ENCODE data around the gene POP4. TPM values are rescaled to one million over a fixed set of nuclear protein-coding genes. Genes with fewer than 3 reads are reported as not detected.

The POP4 gene
- total and polyA plus RNA-seq, 2 of the 8 experiments (the other 6 are each of a cell fraction or from before 2014, with no cell fraction given): 29.1 to 41.5 TPM

- TF ChIP-seq EP300 (IDR thresholded peaks at IDR 0.05; ENCODE audit: borderline replicate concordance in 1 of 2, low read depth in 2 of 2, low read length in 2 of 2) (no peak), SIN3A (conservative IDR thresholded peaks at IDR 0.05 in 1 of 2, IDR thresholded peaks at IDR 0.05 in 1 of 2; ENCODE audit: low read depth in 1 of 2, low read length in 2 of 2) (peak in 1 of 2 experiments; percentile 50; a peak in 1 of 4 replicates), RBBP5 (IDR thresholded peaks at IDR 0.05; ENCODE audit: borderline replicate concordance, low read depth, low read length) (0 out of 2 replicates have a peak, but pooled peaks have one; percentile 26), E2F6 (IDR thresholded peaks at IDR 0.05) (peak; percentile 62; the same call in 1 of the 2 replicates)
Observed at GRCh38 chr19:29665826-29666577, 59.9 kb downstream of the POP4 start (continued).

Other genes starting within 250 kb of the POP4 start
- gene VSTM2B, start 80.3 kb upstream of the POP4 start, total RNA-seq (2021; fragmentation: NEBNext Ultra II Directional; extraction: Animal tissue kit (Norgen Biotek cat#: 25700)): 1.2 and 1.5 TPM in 2 replicates
- gene VSTM2B, start 80.3 kb upstream of the POP4 start, polyA plus RNA-seq (2011; rRNA removed): 0.82 and 1.6 TPM in 2 replicates
- 11.1 and 12.0 TPM in 2 replicates for gene PLEKHF1, start 59.2 kb downstream of the POP4 start, total RNA-seq (2021; fragmentation: NEBNext Ultra II Directional; extraction: Animal tissue kit (Norgen Biotek cat#: 25700))
- gene PLEKHF1, start 59.2 kb downstream of the POP4 start, polyA plus RNA-seq (2011; rRNA removed): 18.4 and 21.8 TPM in 2 replicates
- 11.9 and 14.5 TPM in 2 replicates for gene C19orf12, start 109.0 kb downstream of the POP4 start, total RNA-seq (2021; fragmentation: NEBNext Ultra II Directional; extraction: Animal tissue kit (Norgen Biotek cat#: 25700))
- gene C19orf12, start 109.0 kb downstream of the POP4 start, polyA plus RNA-seq (2011; rRNA removed): 10.7 and 14.6 TPM in 2 replicates
- 41.2 and 43.2 TPM in 2 replicates for gene CCNE1, start 205.7 kb downstream of the POP4 start, total RNA-seq (2021; fragmentation: NEBNext Ultra II Directional; extraction: Animal tissue kit (Norgen Biotek cat#: 25700))
- 31.8 and 44.6 TPM in 2 replicates for gene CCNE1, start 205.7 kb downstream of the POP4 start, polyA plus RNA-seq (2011; rRNA removed)